NCI-H146 treated with DMSO at 0.1 percent for 48 hours (cell line): Measurements from ENCODE around the gene PSMC3IP.

ENCODE experiments used
- DNase-seq: peaks from one replicate; lab custom pipeline; 2025; ENCODE audit not compliant: unreplicated experiment; lab: John Stamatoyannopoulos, UW

PSMC3IP gene

DNA sequence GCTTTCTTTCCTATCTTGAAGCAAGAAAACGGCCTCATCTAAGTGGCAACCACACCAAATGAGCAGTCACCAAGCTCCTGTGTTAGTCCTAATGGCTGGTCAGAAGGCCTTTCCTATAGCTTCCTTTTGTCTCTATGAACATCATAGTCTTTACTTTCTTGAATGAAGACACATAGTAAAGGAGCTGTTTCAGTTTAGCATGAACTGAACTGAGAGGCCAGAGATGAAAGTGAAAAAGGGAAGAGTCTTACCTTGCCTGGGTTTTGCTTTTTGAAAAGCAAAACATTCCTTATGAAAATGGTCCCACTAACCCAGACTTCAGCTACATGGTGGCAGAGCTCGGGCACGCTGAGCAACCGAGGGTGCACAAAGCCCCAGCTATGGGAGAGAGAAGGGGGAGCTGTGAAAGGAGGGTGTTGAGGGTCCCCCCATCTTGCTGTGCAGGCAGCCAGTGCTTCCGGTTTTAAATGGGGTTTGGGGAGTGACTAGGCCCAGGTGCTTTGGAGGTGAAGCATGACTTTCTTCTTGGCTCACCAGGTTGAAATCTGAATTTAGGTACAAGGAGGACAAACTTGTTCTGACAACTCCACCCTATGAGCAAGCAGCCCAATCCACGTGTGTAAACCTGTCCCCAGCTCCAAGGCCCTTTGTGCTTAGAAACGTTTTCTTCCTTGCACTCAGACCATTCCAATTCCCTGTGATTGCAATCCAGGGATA lies 9.1 kb upstream of the PSMC3IP start:
- no peak for DNase-seq

DNA sequence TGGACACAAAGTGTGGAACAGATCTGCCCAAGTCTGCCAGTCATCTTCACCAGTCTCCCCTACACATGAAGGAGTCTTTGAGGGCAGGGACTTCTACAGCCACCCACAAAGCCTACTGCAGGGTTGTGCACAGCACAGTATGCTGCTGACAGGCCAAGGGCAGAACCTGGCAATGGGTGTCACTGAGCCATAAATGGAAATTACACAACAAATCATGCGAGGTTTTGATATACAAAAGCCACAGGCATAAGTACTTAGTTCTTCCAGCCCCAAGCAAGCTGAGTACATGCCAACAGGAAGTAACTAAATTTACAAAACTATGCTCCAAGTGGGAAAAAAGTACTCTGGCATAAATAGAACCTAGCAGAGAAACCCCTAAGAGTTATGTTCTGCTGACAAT lies 7.8 kb upstream of the PSMC3IP start:
- no peak for DNase-seq

DNA sequence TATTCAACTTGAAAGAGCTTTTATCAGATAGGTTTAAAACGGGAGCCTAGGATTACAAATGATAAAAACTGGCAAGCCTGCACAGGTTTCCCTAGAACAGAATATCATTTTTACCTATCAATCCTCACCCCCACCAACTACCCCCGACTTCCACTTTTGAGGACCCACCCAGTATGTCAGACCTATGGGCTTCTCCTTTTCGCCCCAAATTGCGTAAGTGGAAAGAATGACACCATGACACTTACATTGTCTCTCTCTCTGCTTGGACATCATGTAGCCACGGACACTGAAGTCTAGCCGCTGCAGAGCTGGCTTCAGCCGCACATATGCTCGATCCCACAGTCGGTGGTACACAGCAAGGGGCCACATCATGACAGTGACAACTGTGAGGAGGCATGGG lies 7.4 kb upstream of the PSMC3IP start:
- DNase-seq = no peak

DNA sequence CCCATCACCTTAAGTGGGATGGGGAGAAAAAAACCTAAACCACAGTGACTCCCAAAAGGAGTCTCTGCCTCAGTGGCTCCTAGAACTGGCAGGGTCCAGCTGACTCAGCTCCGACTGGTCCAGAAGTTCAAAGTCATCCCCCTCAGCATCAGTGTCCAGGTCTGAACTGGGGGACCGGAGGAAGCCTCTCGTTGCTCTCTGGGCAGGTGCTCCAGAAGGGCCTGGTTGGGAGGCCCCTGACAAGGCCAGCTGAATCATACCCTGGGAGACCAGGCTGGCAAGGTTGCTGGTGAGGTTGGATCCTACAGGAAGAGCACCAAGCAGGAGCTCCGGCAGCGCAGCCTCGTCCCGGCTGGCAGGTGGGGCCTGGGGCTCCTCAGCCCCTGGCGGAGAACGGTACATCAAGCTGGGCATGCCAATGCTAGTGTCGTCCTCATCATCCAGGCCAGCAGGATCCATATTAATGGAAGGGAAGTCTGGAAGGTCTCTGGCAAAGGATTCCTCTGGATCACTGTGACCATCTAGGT lies 4.3 kb upstream of the PSMC3IP start:
- no peak for DNase-seq

DNA sequence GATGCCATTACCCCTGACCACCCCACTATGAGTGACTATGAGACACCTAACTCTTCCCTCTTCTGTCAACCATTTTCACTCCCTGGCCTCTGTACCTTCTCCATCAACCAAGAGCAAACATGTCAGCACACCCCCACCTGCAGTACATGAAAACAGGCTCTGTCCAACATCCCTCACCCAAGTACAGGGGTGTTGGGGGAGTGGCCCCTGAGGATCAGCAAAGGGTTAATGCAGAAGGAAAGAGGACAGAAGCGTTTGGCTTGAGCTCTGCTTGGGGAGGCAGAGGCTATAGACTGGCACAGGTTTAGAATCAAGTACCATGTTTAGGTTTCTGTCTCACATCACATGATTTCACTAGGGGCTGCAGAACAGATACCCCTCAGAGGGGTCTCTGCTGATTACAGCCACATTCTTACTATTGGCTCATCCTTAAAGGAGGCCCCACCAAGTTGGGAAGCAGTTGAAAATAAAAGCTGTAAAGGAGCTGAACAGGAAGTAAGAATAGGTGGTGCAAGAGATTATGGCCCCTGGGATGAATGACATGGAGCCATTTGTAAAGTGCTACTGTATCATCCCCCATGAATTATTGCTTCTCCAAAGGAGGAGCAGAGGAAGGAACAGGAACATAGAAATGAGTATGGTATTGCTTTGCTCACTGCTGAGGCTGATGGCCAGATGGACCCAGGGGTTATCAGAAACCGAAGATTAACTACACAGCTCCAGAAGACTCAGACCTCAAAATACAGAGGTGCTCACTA lies 2.4 kb upstream of the PSMC3IP start:
- no peak for DNase-seq

DNA sequence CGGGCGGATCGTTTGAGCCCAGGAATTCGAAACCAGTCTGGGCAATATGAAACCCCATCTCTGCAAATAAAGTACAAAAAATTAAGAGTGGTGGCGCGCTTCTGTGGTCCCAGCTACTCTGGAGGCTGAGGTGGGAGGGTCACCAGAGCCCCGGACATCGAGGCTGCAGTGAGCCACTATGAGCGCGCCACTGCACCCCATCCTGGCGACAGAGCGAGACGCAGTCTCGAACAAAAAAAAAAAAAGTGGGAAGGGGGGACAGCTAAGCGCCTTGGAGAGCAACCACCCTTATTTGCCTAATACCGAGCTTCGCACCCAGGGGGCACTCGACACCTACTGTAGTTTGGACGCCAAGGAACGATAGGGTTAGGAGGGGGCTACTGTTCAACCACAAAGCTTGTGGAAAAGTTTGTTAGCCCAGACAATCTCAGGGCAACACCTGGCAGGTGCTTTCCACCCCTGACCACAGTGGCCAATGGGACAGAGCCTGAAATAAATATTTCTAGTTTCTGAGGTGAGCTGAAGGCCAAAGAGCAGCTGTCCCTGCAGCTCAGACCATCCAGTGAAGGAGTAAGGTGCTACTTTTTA lies 847 bp upstream of the PSMC3IP start:
- peak; percentile 68 for DNase-seq

DNA sequence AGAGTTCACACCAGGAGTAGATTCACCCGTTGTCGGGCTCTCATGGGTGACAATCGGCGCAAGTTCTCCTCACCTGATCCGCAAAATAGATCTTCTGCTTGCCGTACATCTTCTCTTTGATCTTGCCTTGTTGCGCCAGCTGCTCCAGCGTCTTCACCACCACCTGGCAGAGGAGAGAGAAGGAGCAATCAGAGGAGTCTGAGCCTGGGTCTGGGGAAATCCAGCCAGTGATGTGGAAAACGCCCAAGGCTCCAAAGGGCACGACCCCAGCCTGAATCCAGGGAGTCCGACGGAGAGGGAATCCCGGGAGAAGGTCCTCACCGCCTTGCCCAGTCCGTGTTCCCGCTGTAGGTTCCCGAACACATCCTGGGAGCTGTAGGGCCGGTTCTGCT lies 393 bp downstream of the PSMC3IP start:
- no peak for DNase-seq

DNA sequence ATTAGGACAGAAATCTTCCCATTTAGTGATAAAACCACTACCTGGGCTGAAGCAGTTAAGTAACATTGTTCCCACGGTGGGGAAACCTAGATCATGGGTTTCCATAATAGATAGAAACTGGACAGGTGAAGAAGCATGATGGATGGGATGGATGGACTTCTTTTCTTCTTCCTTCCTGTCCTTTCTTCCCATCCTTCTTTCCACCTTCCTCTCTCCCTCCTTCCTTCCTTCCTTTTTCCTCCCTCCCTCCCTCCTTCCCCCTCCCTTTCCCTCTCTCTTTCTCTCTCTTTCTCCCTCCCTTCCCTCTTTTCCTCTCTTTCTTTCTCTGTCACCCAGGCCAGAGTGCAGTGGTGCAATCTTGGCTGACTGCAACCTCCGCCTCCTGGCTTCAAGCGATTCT lies 3.1 kb downstream of the PSMC3IP start:
- DNase-seq = no peak

DNA sequence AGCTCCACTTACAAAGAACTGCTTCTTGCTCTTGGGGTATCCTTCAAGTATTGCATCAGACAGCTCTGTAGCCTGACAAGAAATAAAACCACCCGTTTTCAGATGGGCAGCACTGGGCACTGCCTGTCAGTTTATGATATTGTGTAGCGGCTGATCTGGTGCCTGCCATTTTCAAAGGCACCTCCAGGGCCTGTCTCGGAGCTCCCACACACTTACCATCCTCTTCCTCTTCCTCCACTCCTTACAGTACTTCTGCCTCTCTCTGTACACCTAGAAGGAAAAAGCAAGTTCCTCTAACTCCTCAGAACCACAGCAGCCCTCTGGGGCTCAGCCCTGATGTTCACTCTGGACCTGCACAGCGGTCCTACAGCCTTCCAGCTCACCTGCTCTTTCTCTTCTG lies 4.4 kb downstream of the PSMC3IP start:
- no peak for DNase-seq

DNA sequence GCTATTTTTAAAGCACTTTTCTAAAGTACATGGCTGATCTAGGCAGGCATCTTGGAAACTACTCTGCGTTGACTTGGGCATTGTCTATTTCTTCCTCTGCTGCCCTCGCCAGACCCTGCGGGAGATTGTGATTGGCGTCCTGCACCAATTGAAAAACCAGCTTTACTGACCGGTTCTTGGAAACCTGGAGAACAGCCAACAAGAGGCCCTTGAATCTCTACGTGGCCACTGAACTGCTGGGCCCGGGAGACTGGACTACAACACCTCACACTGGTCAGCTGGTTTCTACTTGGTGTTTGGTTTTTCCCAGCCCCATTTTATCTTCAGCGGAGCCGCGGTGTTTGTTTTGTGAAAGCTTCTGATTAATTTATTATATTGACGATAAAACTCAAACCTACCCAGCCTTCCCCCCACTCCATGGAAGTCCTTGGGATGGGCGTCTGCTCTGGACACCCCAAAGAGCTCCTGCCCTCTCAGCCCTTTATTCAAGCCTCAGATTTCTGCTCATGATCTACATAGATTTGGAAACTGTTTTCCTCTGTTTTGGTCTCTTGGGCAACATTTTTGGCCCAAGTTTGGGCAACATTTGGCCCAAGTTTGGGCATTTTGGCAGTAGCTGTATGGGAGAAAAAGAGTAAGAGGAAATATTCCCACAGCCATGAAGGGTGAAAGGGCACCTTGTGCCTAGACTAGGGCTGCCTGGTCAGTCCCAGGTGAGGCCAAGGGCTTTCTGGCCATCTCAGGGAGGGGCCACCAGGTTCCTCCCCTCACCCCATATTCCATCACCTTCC lies 5.9 kb downstream of the PSMC3IP start:
- DNase-seq = no peak

DNA sequence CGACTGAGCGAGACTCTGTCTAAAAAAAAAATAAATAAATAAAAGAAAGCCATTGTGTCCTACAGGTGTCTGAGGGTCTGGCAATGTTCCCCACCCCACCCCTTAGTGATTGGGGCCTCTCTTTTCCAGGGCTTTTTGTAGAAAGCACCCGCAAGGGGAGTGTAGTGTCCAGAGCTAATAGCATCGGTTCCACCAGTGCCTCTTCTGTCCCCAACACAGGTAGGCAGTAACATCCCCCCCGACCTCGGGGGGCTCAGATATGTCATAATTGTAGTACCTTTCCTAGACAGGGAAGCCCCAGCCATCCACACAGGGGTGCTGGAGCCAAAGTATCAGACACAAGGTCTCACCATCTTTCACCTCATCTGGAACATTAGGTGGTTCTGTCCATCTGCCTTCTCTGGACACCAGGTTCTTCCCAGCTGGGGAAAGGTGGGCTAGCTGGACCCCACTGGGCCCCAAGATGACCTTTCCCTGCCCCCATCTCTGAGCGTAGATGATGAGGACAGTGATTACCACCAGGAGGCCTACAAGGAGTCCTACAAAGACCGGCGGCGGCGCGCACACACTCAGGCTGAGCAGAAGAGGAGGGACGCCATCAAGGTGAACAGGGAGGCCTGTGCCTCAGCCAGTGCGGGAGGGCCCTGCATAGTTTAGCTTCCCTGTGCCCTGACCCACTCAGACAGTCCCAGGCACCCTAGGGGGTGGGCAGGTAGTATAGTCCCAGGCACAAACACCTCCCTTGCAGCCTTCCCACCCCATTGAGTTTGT lies 9.0 kb downstream of the PSMC3IP start:
- no peak for DNase-seq

DNA sequence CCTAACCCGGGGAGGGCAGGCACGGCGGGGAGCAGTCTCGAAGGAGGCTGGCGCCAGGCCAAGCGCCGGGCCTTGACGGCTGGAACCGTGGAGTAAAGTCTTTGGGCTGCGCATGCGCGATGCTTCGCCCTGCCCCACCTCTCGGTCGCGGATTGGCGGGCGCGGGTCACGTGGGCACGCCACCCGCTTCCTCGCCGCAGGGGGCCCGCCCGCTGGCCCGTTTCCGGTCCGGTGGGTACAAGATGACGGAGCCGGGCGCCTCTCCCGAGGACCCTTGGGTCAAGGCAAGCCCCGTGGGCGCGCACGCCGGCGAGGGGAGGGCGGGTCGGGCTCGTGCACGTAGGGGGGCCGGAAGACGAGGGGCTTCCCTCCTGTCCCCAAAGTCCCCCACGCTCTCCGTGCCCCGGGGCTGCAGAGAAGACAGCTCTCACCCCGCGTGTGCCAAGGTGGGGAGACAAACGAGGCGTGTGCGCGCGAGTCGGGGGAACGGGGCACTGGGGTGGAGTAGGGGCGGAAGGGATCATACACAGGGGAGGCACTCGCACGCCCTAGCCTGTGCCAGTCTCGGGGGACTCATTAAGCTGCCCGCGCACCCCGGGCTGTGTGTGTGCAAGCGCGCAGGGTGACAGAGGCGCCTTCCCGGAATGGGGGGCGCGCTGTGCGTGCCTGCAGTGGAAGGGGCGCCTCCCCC lies 10.5 kb downstream of the PSMC3IP start, which contains the start of gene MLX:
TSS of gene MLX (plus strand) at position 218 of the 691 bp plus-strand sequence. CDS start at position 243, 25 bp downstream.
- peak; percentile 69 for DNase-seq

DNA sequence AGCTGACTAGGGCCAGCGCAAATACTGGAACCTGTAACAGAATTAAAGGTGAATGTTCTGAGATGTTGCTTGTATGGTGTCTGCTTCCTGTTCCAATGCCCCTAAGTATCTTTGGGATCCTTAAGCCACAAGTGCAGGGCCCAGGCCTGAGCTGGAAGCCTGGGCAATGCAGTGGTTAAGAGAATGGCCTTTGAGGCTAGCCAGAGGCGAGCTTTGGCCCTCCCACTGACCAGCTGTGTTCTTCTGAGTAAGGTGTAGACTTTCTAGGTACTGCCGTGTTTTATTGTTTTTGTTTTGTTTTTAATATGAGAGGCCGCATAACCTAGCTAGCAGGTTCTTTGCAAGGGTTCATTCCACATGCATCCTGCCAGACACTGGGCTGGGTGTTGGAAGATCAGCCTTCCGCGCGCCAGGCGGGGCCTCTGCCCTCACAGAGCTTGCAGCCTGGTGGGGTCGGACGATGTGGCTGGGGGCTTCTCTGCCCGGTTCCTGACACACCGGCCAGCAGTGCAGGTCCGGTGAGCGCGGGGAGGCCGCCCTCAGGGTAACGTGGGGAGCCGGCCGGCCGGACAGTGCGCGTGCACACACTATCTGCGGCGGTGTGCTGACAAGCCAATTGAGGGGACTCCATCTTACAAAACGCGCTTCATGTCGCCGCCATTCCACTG lies 11.2 kb downstream of the PSMC3IP start:
- no peak for DNase-seq

DNA sequence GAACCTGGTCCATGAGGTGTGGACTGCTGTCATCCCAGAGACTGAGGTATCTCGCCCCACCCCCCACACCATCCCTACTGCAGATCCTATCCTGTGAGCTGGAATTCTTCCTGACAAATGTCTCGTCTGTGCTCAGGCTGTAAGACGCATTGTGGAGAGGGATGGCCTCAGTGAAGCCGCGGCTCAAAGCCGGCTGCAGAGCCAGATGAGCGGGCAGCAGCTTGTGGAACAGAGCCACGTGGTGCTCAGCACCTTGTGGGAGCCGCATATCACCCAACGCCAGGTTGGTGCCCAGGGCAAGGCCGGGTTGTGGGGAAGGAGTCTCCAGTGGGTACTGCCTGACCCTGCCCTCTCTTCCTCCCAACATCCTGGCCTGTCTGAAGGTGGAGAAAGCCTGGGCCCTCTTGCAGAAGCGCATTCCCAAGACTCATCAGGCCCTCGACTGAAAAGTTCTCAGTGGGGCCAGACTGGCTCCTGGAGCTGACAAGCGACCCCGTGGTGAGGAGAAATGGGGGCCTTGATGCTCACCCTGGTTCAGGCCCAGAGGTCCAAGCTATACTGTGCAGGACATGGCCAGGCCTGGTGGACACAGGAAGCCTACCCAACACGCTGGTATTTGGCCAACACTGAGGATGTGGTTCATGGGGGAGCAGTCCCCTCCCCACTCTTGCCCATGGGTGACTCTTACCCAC lies 11.9 kb downstream of the PSMC3IP start:
- DNase-seq = no peak

DNA sequence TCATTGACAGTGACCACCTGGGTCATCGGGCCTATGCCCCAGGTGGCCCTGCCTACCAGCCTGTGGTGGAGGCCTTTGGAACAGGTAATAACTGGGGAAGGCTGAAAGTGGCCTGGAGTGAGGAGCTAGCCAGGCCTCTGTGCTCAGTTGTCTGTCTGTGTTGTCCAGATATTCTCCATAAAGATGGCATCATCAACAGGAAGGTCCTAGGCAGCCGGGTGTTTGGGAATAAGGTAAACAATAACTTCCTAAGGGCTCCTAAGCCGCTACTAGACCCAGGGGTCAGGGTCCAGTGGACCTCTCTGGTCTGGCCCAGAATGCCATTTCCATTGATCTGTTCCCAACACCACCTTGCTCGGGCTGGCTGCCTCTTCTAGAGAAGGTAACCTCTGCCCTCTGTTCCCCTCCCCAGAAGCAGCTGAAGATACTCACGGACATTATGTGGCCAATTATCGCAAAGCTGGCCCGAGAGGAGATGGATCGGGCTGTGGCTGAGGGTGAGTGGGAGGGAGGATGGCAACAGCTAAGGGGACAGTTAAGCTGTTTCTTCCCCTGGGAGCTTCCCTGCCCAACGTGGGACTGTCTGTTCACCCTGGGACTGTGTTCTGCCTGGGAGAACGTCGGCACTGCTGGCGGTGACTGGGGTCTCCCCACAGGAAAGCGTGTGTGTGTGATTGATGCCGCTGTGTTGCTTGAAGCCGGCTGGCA lies 12.6 kb downstream of the PSMC3IP start:
- DNase-seq = no peak

DNA sequence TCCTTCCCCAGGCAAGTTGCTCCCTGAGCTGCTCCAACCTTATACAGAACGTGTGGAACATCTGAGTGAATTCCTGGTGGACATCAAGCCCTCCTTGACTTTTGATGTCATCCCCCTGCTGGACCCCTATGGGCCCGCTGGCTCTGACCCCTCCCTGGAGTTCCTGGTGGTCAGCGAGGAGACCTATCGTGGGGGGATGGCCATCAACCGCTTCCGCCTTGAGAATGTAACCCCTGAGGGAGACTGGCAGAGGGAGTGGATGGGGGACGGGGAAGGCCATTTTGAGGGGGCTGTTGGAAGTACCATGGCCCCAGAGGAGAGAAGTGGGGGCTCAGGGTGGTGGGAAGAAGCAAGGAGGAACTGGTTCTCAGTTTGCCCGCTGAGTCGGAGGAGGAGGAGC lies 13.6 kb downstream of the PSMC3IP start:
- no peak for DNase-seq

DNA sequence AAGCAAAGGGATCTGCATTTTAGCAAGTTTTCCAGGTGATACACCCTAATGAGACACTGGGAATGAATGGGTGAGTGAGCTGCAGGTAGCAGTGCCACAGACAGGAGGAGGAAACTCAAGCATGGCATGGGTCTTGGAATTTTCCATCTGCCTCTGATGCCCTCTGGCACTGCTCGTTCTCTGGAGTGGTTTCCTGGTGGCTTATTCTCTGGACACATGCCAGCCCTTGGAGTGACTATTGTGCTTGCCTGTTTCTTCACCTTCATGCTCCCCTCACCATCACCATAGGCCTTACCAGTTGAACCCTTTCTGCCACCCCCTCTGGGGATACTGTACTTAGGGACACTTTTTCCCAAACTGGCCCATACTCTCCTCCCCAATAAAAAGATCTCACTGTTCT lies 14.0 kb downstream of the PSMC3IP start:
- no peak for DNase-seq

DNA sequence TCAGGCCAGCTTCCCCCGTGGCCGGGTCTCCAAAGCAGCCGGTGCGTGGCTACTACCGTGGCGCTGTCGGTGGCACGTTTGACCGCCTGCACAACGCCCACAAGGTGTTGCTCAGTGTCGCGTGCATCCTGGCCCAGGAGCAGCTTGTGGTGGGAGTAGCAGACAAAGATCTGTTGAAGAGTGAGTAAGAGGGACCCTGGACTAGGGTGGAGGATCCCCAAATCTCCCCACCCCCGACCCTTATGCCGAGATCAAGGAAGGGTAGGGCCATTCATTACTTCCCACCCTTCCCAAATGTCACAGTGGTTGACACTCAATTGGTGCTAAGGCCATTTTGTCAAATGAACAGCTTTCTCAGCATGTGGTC lies 14.4 kb downstream of the PSMC3IP start:
- no peak for DNase-seq
